B cell (primary cell): Measurements from ENCODE around the gene PCSK6. TPM values are rescaled to one million over a fixed set of nuclear protein-coding genes. Genes with fewer than 3 reads are reported as not detected.

Experiments
- ATAC-seq: fragments of 200-7000 bp; cut with Tn5 transposase; one replicate; pipeline ENCODE4 v1.10.0; 2021; ENCODE audit warnings: low read depth, mild to moderate bottlenecking, moderate number of reproducible peaks, moderate library complexity
- CTCF ChIA-PET: fragments of 350-600 bp; sonication (Branson Sonifier 250); formaldehyde crosslinking; loops from one replicate; lab custom pipeline; 2021; ENCODE audit warnings: antibody characterized with exemption, inconsistent platforms; lab: Charles Lee
- POLR2A ChIA-PET: fragments of 350-600 bp; sonication (Branson Sonifier 250); formaldehyde crosslinking; loops from one replicate; lab custom pipeline; 2021; ENCODE audit warnings: antibody characterized with exemption; lab: Charles Lee
- DNase-seq: peaks from one replicate; pipeline ENCODE4 v3.0.0; 2013
- H2AFZ ChIP-seq: 2 replicates; pipeline ENCODE4 v1.6.1; 2012; ENCODE audit warnings: mild to moderate bottlenecking, low read depth, low read length; ENCODE audit not compliant: insufficient read depth, poor library complexity, severe bottlenecking
- H3K27ac ChIP-seq, 2 donors: 1 replicate in 1 of 2; 2 replicates in 1 of 2; pipeline ENCODE4 v1.5.1; 2012 to 2013; ENCODE audit warnings: low read length in 2 of 2, mild to moderate bottlenecking in 2 of 2, moderate library complexity in 1 of 2
- H3K27me3 ChIP-seq, 4 experiments: fragments of 200-600 bp in 1 of 4; sonication (generic) in 1 of 4; replicated peaks in 1 of 4; 1 replicate in 2 of 4; 2 replicates in 2 of 4; pipeline versions ENCODE4 v1.6.1 to v1.7.0; 2013 to 2016; ENCODE audit warnings: low read length in 3 of 4, mild to moderate bottlenecking in 2 of 4, mixed read lengths in 1 of 4, moderate library complexity in 1 of 4; ENCODE audit not compliant: insufficient read depth in 4 of 4, control insufficient read depth in 3 of 4; ENCODE audit errors: control extremely low read depth in 1 of 4
- H3K36me3 ChIP-seq, 2 experiments: replicated peaks in 1 of 2; 1 replicate in 1 of 2; 2 replicates in 1 of 2; pipeline versions ENCODE4 v1.6.1 to v1.7.1; 2013; ENCODE audit warnings: low read length in 1 of 2; ENCODE audit not compliant: insufficient read depth in 2 of 2, control insufficient read depth in 1 of 2; ENCODE audit errors: control extremely low read depth in 1 of 2, extremely low read depth in 1 of 2
- H3K4me1 ChIP-seq, 2 donors: fragments of 200-600 bp in 1 of 2; sonication (generic) in 1 of 2; 1 replicate in 1 of 2; 2 replicates in 1 of 2; pipeline versions ENCODE4 v1.5.1 to v1.6.1; 2013 to 2017; ENCODE audit warnings: low read length in 2 of 2; ENCODE audit not compliant: control insufficient read depth in 2 of 2, insufficient read depth in 2 of 2
- H3K4me2 ChIP-seq: replicated peaks from 2 replicates; pipeline ENCODE3; 2012; ENCODE audit warnings: mild to moderate bottlenecking, low read depth, low read length; ENCODE audit not compliant: poor library complexity, severe bottlenecking
- H3K4me3 ChIP-seq, 5 experiments: fragments of 200-600 bp in 1 of 5; sonication (generic) in 1 of 5; 1 replicate in 3 of 5; 2 replicates in 2 of 5; pipeline versions ENCODE4 v1.5.1 to v1.7.0; 2011 to 2016; ENCODE audit warnings: low read length in 4 of 5, mild to moderate bottlenecking in 4 of 5, low read depth in 2 of 5, control low read depth in 1 of 5, moderate library complexity in 1 of 5; ENCODE audit not compliant: insufficient read depth in 1 of 5; ENCODE audit errors: control extremely low read depth in 1 of 5, extremely low read depth in 1 of 5
- H3K79me2 ChIP-seq: fragments of 200-600 bp; sonication (generic); one replicate; pipeline ENCODE4 v1.6.0; 2016; ENCODE audit warnings: low read length; ENCODE audit not compliant: control insufficient read depth, insufficient read depth
- H3K9ac ChIP-seq: fragments of 200-600 bp; sonication (generic); 2 replicates; pipeline ENCODE4 v1.6.1; 2017; ENCODE audit warnings: mild to moderate bottlenecking, low read length, moderate library complexity
- H3K9me3 ChIP-seq, 3 donors: one replicate each; pipeline versions ENCODE4 v1.6.1 to v1.7.1; 2013; ENCODE audit warnings: low read length in 2 of 3; ENCODE audit not compliant: control insufficient read depth in 2 of 3, insufficient read depth in 1 of 3; ENCODE audit errors: control extremely low read depth in 1 of 3
- H4K20me1 ChIP-seq: 2 replicates; pipeline ENCODE4 v1.6.0; 2012; ENCODE audit warnings: mild to moderate bottlenecking, low read length; ENCODE audit not compliant: insufficient read depth, control insufficient read depth, poor library complexity, severe bottlenecking
- H3K27ac Mint-ChIP-seq: one replicate; pipeline ENCODE4 v1.8.0; 2021; ENCODE audit warnings: mixed read lengths
- H3K27me3 Mint-ChIP-seq: one replicate; pipeline ENCODE4 v1.8.0; 2021; ENCODE audit warnings: mixed read lengths
- H3K4me1 Mint-ChIP-seq: one replicate; pipeline ENCODE4 v1.8.0; 2021; ENCODE audit warnings: mixed read lengths
- H3K4me3 Mint-ChIP-seq: one replicate; pipeline ENCODE4 v1.8.0; 2021; ENCODE audit warnings: mixed read lengths
- H3K9me3 Mint-ChIP-seq: one replicate; pipeline ENCODE4 v1.8.0; 2022; ENCODE audit warnings: mixed read lengths; ENCODE audit not compliant: insufficient read depth
- EZH2 ChIP-seq: IDR thresholded peaks from 2 replicates; pipeline ENCODE4 v1.6.1; 2012; ENCODE audit warnings: borderline replicate concordance, low read depth, mild to moderate bottlenecking, moderate library complexity, low read length; ENCODE audit not compliant: insufficient read depth, poor library complexity, severe bottlenecking
- WGBS: methylation state at CpG from one replicate; pipeline ENCODE4 v1.1.5; 2013; ENCODE audit warnings: missing lambda C conversion rate; ENCODE audit not compliant: insufficient coverage; 5-methylcytosine and 5-hydroxymethylcytosine counted together
- intact Hi-C: fragments of 100-400 bp; cut with micrococcal nuclease; formaldehyde crosslinking; loops from one replicate; pipeline ENCODE4 v1.10.0; 2022
- polyA plus RNA-seq: library from polyadenylated mRNA; depleted of rRNA; stranded (reverse); fragments of >200 nt; gene quantifications from 2 replicates; pipeline ENCODE4 v1.2.3, GENCODE V29; 2012
- total RNA-seq, 2 donors: library from RNA; stranded (reverse); fragments of 120-200 nt in 1 of 2; gene quantifications; 1 replicate in 1 of 2; 2 replicates in 1 of 2; pipeline versions ENCODE4 v1.2.3 to v1.2.4, GENCODE V29; 2013 to 2022
- TF ChIP-seq, protein P1 (sequence below): fragments of 200-600 bp; IDR thresholded peaks from one replicate; pipeline ENCODE4 v1.8.0; 2022; ENCODE audit warnings: antibody characterized with exemption, mild to moderate bottlenecking

Gene PCSK6
- total and polyA plus RNA-seq, 2 donors (not counting 1 experiment from before 2014, with no cell fraction given): 0.66 to 1.6 TPM

DNA sequence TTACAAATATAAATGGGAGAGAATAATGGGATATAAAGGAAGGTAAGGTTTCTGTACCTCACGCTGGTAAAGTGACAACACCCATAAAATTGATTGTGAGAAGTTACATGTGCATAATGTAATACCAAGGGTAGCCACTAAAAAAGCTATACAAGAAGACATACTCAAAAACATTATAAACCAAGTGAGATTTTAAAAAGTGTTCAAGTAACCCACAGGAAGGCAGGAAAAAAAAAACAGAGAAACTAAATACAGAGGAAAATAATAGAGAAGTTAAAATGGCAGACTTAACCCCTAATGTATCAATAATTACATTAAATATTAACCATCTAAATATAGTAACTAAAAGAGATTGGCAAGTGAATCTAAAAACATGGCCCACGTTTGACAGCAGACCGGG, 76.3 kb downstream of the PCSK6 start:
- Histone ChIP-seq H3K4me2 (no peak overlapping the region), H3K36me3 (no peaks in the 10 kb centered on the region), H3K79me2 (no peaks in the 10 kb centered on the region), H2AFZ (no peak overlapping the region), H3K27ac (no peak overlapping the region), H3K4me3 (no peak overlapping the region), H3K4me1 (peaks cover 11 to 12% of the 10 kb centered on the region in 2 donors), H3K27me3 (peaks cover 0 to 4% (median 0%) of the 10 kb centered on the region in 4 experiments), H3K9me3 (peaks cover 0 to 12% (median 7%) of the 10 kb centered on the region in 3 donors), H4K20me1 (no peaks in the 10 kb centered on the region), H3K9ac (no peak overlapping the region)
- ATAC-seq: no peak
- Mint-ChIP-seq H3K4me1 (peaks cover 44% of the 10 kb centered on the region), H3K4me3 (no peak overlapping the region), H3K9me3 (no peaks in the 10 kb centered on the region), H3K27ac (no peak overlapping the region), H3K27me3 (peaks cover 4% of the 10 kb centered on the region)
- ChIA-PET POLR2A (no interaction called here), CTCF (no interaction called here)
- WGBS: no CpG with 5 or more reads among the region's 3 CpGs
- TF ChIP-seq, protein P1, sequence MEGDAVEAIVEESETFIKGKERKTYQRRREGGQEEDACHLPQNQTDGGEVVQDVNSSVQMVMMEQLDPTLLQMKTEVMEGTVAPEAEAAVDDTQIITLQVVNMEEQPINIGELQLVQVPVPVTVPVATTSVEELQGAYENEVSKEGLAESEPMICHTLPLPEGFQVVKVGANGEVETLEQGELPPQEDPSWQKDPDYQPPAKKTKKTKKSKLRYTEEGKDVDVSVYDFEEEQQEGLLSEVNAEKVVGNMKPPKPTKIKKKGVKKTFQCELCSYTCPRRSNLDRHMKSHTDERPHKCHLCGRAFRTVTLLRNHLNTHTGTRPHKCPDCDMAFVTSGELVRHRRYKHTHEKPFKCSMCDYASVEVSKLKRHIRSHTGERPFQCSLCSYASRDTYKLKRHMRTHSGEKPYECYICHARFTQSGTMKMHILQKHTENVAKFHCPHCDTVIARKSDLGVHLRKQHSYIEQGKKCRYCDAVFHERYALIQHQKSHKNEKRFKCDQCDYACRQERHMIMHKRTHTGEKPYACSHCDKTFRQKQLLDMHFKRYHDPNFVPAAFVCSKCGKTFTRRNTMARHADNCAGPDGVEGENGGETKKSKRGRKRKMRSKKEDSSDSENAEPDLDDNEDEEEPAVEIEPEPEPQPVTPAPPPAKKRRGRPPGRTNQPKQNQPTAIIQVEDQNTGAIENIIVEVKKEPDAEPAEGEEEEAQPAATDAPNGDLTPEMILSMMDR: no peak
- TF ChIP-seq EZH2: no peak
- no peak for DNase-seq
- intact Hi-C loops: no loop called here

DNA sequence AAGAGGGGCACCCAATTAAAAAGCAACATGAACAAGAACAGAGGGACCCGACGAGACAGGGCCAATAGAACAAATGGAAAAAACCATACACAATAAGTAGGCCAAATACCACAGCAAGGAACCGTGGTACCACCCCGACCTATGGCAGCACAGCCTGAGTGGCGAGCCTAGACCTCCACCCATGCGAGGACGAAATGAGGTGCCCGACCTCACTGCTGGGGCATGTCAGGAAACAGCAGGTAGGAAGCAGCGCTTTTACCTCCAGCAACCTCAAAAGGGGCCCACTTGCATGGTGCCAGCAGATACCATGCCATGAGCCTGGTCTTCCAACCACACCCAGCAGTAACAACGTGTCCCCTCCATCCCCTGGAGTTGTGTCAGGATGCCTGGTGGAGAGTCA, 77.9 kb downstream of the PCSK6 start:
- Histone ChIP-seq H3K4me1 (peaks cover 27 to 29% of the 10 kb centered on the region in 2 donors), H3K9me3 (peaks cover 0 to 8% (median under 1%) of the 10 kb centered on the region in 3 donors), H4K20me1 (no peaks in the 10 kb centered on the region), H3K79me2 (no peaks in the 10 kb centered on the region), H3K36me3 (no peaks in the 10 kb centered on the region), H2AFZ (peak overlapping the region; percentile 25), H3K9ac (no peak overlapping the region), H3K4me2 (peak overlapping the region; percentile 22), H3K27me3 (peaks cover 0 to 4% (median 0%) of the 10 kb centered on the region in 4 experiments), H3K27ac (no peak overlapping the region), H3K4me3 (no peak overlapping the region)
- TF ChIP-seq, protein P1: no peak
- no peak for TF ChIP-seq EZH2
- peak overlapping the region; percentile 32 for H3K27ac Mint-ChIP-seq
- no peak for DNase-seq
- H3K9me3 Mint-ChIP-seq: no peaks in the 10 kb centered on the region
- intact Hi-C loops: no loop called here
- ATAC-seq: no peak
- 62% methylated on average over 9 of the region's 10 CpGs for WGBS
- ChIA-PET POLR2A (no interaction called here), CTCF (no interaction called here)
- H3K4me1 Mint-ChIP-seq: peaks cover 61% of the 10 kb centered on the region
- no peaks in the 10 kb centered on the region for H3K27me3 Mint-ChIP-seq
- H3K4me3 Mint-ChIP-seq: no peak overlapping the region
